Suppressor macrophage (primary cell): ENCODE measurements around the gene BTBD18.
"Not testable (repeated sequence)": the region's sequence is repeated elsewhere in the genome, so short reads cannot be mapped to it uniquely, and the experiment has no call there.

Experiments
- DNase-seq, 4 experiments: peaks; one replicate each; pipeline ENCODE4 v3.0.0-alpha.2; 2020 to 2022

BTBD18 gene

DNA sequence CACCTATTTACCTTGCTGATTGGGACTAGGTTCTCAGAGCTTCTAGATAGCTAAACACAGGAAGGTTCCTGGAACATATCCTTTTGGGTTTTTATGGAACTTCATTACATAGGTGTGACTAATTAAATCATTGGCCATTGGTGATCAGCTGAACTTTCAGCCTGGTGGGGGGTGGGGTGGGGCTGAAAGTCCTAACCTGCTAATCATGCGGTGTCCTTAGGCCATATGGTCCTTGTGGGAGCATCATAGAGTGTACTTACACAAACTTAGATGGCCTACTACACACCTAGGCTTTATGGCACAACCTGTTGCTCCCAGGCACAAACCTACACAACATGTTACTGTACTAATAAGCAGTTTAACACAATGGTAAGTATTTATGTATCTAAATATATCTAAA is 19.0 kb downstream of the BTBD18 start:
- DNase-seq = no peak

DNA sequence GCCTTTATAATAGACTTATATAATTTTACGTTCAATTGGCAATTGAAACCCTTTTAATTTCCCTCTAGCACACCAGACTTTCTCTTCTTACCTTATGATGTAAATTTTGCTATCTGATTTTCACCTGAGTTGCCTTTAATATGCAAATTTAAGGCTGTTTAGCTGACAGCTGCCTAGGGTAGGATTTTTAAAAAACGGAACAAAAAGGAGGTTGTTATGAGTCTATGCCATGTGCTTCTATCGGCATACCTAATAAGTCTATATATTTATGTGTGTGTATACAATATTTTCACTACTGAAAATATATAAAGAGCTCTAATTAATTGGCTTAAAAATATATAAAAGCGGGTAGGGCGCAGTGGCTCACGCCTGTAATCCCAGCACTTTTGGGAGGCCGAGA is 22.1 kb downstream of the BTBD18 start:
- DNase-seq = no peak

DNA sequence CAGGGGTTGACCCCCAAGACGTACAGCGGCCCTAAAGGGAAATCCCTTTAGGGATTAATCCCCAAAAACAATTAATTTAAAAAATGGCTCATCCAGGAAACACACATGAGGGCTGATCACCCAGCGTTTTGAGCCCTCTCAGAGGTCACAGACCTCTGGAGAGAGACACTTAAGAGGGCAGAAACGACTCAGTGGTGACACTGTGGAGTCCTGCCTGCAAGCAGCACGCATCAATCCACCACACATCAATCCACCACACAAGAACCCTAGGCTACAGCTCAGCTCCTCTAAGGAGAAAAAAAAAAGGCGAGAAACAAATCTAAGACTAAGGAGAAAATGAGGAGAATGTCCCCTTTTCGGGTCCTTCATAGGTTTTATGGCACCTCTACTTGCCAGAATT is 22.8 kb downstream of the BTBD18 start:
- no peak for DNase-seq

DNA sequence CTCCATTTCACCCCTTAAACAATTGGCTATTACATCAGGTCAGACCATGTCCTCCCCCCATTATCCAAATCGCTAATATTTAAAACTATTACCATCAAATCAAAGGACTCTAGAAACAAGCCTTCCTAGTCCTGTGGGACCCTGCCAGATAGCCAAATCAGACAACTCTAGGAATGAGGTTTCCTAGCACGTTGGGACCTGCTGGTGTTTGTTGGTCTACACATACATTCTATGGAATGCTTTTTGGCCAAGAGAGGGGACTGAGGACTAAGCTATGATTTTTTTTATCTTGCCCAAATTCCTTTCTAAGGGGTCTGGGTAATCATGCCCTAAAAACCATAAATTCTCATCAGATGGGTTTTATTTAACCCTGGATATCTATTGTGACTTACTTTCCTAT is 24.4 kb downstream of the BTBD18 start:
- no peak for DNase-seq

DNA sequence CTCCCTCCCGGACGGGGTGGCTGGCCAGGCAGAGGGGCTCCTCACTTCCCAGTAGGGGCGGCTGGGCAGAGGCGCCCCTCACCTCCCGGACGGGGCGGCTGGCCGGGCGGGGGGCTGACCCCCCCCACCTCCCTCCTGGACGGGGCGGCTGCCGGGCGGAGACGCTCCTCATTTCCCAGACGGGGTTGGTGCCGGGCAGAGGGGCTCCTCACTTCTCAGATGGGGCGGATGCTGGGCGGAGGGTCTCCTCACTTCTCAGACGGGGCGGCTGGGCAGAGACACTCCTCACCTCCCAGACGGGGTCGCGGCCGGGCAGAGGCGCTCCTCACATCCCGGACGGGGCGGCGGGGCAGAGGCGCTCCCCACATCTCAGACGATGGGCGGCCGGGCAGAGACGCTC is 34.9 kb downstream of the BTBD18 start:
- DNase-seq = not testable (repeated sequence)

DNA sequence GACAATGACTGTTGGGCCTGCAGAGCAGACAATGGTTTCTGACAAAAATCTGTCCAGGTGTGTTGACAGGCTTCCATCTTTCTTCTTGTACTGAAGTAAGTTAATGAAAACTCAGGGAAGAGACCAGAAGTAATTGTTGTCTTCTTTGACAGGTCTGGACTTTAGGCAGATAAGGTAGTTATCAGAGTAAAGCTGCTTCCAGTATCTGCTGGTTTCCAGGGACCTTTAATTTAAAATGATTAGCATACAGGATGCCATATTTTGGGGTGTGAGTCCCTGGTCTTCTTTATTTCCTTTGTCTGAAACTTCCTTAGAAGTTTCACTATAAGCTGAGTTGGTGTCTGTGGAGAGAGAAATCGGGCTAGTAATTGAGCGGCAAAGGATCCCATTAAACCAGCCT is 37.8 kb downstream of the BTBD18 start:
- DNase-seq = no peak

DNA sequence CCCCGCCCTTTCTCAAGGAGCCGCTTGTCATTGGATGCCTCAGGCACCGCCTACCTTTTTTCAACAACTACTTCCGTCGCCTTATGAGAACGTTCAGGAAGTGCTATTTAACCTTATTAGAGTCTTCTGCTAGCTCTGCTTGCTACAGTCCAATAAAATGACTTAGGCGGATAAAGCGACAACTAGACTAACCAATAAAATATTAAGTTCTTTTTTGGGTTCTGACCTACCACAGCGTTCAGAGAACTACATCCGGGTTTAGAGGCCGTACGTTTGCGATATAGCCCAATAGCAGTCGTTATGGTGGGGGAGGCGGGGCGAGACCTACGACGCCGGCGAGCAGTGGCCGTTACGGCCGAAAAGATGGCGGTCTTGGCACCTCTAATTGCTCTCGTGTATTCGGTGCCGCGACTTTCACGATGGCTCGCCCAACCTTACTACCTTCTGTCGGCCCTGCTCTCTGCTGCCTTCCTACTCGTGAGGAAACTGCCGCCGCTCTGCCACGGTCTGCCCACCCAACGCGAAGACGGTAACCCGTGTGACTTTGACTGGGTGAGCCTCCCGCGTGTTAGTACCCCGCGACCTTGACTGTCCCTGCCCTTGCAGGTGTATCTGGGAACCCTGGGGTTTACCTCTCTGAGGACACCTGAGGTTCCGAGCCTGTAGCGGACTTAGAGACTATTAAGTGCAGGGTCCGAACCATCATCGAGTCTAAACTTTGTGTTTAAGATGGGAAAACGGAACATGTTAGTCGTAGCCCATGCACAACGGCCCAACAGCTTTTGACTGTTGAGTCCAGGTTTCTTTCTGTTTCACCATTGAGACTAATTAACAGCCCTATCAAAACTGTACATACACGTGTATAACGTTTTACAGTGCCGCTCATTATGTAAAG is 39.1 kb downstream of the BTBD18 start, which contains the start of gene TMX2:
TSS of gene TMX2 (plus strand) at position 338 of the 895 bp plus-strand sequence. CDS start at position 364, 26 bp downstream.
- DNase-seq = peak; percentile 95 to 99 (median 96)

DNA sequence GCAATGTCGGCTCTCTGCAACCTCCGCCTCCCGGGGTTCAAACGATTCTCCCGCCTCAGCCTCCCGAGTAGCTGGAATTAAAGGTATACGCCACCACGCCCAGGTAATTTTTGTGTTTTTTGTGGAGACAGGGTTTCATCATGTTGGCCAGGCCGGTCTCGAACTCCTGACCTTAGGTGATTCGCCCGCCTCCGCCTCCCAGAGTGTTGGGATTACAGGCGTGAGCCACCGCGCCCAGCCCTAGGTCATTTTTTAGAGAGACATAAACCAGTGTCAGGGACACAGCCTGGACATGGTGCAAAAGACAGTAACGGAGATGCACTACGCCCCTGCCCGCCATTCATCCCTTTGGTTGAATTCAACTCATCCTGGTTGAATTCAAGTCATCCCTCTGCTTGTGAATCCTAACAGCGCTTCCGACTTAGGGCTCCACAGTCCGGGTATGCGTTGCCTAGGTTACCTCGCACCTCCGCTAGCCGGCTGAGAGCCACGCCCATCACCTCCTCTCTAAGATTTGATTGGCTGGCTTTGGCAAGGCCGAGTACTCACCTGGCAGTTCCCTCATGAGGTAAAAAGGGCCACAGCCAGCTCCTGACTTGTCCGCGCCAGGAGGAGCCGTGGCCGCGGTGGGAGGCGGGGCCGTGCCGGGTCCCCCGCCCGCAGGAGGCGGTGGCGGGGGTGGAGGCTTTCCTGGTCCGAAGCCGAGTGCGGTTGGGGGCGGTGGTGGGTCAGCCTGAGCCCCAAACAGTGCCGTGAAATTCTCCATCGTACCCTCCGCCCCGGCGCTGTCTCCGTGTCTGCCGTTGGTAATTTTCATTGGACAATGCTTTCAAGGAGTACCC is 40.0 kb downstream of the BTBD18 start, which contains the start of gene MED19:
TSS of gene MED19 (minus strand) at position 802 of the 842 bp plus-strand sequence. CDS start at position 766, 36 bp downstream.
- DNase-seq = peak; percentile 41 to 78 (median 72)

DNA sequence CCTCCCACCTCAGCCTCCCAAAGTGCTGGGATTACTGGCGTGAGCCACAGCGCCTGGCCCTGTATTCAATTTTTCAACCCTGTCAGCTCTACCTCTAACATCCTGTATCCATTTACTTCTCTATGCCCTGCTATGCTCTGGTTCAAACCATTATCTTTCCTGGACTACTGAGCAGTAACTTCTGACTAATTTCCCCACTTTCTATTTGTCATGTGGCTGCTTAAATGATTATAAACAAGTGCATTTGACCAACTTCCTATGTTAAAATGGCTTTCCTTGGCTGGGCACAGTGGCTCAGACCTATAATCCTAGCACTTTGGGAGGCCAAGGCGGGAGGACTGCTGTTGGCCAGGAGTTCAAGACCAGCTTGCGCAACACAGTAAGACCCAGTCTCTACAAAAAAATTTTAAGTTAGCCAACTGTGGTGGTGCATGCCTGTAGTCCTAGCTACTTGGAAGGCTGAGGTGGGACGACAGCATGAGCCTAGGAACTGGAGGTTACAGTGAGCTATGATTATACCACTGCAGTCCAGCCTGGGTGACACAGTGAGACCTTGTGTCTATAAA is 41.7 kb downstream of the BTBD18 start:
- no peak for DNase-seq

DNA sequence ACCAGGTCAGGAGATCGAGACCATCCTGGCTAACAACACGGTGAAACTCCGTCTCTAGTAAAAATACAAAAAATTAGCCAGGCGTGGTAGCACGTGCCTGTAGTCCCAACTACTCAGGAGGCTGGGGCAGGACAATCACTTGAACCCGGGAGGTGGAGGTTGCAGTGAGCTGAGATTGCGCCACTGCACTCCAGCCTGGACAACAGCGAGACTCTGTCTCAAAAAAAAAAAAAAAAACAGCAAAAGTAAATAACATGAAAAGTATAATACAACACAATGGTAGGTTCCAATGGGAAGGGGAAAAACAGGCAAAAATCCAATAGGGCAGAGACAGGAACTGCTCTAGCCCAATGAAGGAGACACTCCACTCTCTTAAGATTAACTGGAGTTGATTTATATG is 46.2 kb downstream of the BTBD18 start:
- not testable (repeated sequence) for DNase-seq

DNA sequence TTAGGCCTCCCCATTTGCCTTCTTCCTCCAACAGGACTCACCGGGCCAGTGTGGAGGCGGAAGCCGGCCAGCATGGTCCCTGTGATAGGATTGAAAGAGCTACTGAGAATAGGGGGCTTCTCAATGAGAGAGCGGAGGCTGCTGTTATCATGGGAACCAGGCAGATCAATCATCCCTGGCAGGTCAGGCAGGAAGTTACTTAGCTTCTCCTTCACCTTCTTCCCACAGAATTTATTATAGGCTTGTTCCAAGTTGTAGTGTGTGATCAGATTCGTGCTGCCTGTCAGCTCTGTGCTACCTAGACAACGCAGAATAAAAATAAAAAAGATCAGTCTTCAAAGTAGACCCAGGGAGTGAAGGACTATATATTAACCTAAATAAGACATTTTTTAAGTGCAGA is 46.7 kb downstream of the BTBD18 start:
- DNase-seq = no peak

DNA sequence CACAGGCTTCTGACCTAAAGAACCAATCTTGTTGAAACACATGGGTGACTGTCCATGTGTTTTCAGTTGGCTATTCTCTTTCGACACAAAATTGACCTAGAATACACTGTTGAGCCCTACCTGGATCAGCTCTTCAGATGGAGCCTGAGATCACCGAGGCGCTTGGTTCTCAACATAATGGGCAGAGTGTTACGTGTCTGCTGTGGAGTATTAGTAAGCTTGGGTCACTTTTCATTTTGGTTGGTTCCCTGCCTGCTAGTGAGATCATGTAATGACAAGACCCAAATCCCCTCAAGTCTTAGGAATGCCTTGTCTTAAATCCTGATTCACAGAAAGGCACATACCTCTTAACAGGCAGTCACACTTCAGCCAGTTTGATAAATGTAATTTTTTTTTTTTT is 48.3 kb downstream of the BTBD18 start:
- no peak for DNase-seq

DNA sequence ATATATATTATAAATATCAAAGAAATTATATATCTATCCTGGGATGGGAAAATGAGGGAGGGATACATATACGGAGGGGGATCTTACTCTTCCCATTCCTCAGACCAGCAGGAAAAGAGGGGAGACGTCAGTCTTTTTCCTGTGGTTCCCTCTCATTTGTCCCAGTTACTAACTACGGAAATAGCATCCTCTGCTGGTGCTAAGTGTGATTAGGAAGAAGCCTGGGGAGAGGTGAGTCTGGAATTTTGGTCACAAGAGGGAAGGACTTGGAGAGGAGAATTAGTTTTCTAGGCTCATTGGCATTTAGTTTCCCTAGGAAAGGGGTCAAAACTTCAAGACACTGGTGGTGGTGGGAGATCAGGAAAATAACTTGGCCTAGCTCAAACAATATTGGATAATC is 51.2 kb downstream of the BTBD18 start:
- no peak for DNase-seq

DNA sequence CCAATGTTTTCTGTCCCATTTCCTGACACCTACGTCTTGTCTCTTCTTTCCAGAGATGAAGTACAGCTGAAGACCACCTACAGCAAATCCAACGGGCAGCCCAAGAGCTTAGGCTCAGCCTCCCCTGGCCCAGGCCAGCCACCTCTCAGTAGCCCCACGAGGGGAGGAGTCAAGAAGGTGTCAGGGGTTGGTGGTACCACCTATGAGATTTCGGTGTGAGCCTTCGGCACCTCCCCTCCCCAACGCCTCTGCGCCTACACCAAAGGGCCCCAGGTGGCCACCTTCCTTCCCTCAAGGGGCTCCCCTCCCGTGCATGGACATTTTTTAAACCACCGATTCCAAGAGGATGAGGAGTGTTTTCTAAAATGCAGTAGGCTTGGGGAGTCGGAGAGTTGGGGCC is 51.8 kb downstream of the BTBD18 start:
- no peak for DNase-seq

DNA sequence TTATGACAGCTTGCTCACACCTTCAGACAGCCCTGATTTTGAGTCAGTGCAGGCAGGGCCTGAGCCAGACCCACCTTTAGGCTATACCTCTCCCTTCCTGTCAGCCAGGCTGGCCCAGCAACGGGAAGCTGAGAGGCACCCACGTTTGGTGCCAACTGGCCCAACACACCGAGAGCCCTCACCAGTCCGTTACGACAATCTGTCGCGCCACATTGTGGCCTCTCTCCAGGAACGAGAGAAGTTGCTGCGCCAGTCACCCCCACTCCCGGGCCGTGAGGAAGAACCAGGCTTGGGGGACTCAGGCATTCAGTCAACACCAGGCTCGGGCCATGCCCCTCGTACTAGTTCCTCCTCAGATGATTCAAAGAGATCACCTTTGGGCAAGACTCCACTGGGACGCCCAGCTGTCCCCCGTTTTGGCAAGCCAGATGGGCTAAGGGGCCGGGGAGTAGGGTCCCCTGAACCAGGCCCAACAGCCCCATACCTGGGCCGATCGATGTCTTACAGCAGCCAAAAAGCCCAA is 52.7 kb downstream of the BTBD18 start:
- no peak for DNase-seq
